ENCODE results near the gene SERINC5.
"Not testable (repeated sequence)": the region's sequence is repeated elsewhere in the genome, so short reads cannot be mapped to it uniquely, and the experiment has no call there.

Gene SERINC5

DNA sequence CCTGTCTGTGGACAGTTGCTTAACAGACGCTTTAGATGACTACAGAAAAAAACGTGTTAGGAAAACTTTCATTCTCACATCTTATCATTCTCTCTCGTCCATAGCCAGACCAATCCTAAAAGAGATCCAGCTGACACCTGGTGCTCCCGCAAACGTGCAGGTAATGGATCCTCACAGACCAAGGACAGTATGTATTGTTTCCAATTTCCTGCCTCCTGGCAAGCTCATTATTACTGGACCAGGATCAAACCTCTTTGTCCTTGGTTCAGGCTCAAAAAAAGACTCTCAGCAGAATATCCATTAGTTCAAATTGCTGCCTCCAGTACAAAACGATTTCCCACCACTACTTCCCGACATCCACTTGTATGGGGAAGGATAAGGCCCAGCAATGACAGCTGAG, 62.4 kb downstream of the SERINC5 start:
- no peak for DNase-seq

- no peak for DNase-seq
Measured at GRCh38 chr5:80192507-80193241, 63.2 kb downstream of the SERINC5 start.

GRCh38 chr5:80191991-80192398, 63.9 kb downstream of the SERINC5 start:
- no peak for DNase-seq

- DNase-seq = no peak
Measured at GRCh38 chr5:80191397-80191796, 64.5 kb downstream of the SERINC5 start.

DNA sequence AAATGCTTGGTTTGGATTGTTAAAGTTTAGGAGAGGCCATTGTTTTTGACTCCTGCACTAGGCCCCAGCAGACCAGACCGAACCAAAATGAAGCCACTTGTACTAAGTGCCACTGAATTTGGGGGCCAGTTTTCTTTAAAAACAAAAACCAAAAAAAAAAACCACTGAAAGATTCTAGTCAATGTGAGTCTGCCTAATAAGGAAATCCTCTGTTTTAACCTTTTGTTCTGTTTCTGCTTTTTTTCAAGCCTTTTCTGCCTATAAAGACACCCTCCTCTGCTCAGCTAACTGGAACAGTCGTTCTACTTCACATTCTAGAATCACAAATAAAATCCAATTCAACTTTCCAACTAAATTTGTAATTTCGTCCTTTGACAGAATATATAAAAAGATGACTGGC, 64.9 kb downstream of the SERINC5 start:
- no peak for DNase-seq

DNA sequence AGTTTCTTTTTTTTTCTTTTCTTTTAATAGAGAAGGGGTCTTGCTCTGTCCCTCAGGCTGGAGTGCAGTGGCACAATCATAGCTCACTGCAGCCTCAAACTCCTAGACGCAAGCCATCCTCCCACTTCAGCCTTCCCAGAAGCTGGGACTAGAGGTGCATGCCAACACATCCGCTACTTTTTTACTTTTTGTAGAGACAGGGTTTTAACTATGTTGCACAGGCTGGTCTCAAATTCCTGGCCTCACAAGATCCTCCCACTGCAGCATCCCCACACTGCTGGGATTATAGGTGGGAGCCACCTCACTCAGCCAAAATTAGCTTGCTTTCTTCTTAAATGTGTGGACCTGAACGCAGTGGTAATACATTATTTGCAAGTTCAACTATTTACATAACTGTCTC, 66.1 kb downstream of the SERINC5 start:
- no peak for DNase-seq

- DNase-seq = no peak
Measured at GRCh38 chr5:80189201-80189600, 66.6 kb downstream of the SERINC5 start.

DNA sequence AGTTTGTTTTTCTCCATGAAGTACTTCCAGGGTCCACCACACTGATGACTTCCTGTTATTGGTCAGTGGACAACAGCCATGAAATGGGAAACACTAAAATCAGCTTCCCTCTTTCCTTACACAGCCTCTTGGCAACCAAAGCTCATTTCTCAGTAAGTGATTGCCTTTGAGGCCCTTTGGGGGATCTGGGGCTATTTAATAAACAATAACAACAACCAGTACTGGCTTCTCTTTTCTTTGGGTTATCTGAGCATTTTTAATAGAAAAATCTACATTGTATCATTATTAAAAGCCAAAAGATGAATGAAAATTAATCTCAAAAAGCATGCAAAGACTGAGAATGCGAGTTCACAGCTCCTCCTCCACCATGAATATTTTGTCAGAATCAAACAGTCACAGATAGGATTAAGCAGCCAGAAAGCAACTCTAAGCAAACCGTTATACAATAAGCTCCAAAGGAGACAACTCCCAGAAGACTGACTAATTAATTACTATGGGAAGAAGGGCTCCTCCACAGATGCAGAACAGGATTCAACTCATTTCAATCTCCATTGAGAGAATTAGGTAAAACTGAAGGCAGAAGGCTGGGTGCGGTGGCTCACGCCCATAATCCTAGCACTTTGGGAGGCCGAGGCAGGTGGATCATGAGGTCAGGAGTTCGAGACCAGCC, 68.3 kb downstream of the SERINC5 start:
- DNase-seq = no peak

GRCh38 chr5:80185535-80185934, 70.3 kb downstream of the SERINC5 start:
- not testable (repeated sequence) for DNase-seq

DNA sequence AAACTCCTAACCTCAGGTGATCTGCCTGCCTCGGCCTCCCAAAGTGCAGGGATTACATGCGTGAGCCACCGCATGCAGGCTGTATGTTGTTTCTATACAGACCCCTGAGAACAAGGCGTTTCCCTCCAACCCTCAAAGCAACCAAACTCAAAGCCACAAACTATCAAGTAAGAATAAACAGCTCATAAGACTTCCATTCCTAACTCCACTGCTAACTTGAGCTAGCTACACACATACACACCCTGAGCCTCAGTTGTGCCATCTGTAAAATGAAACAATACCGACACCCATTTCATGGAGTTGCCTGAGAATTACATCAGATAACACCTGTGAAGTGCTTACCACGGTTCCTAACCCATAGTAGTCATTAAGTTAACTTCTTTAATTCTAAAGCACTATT, 70.8 kb downstream of the SERINC5 start:
- DNase-seq = no peak

- DNase-seq = peak; percentile 49
Measured at GRCh38 chr5:80184235-80185023, 71.4 kb downstream of the SERINC5 start.

GRCh38 chr5:80183728-80184234, 72.1 kb downstream of the SERINC5 start:
- not testable (repeated sequence) for DNase-seq

DNA sequence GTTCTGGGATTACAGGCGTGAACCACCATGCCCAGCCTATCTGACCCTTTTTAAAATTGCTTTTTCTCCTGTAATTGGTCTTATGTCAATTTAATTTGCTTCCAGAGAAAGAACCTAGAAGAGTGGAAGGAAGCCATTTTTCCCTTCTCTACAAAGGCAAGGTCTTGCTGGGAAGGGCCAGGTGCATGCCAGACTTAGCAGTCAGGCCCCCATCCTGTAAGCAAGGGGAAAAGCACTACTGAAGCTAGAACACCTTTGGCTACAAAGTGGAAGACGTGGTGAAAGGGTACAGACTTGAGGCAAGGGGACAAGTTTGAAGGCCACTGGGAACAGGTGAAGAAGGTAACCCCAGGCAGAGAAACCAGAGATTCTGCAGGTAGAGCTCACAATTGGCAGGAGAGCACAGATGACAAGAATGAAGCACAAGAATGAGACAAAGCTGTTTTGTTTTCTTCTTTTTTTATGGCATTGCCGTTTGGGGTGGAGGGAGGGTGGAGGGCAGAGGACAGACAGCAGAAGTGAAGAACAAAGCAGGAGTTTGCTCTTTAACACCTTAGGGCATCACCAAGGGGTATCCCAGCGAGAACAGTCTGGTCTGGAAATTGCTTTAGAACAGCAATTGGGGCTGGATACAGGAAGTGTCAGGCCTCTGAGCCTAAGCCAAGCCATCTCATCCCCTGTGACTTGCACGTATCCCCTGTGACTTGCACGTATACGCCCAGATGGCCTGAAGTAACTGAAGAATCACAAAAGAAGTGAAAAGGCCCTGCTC, 72.9 kb downstream of the SERINC5 start:
- DNase-seq = no peak

- DNase-seq = no peak
Measured at GRCh38 chr5:80181618-80182211, 74.1 kb downstream of the SERINC5 start.

DNA sequence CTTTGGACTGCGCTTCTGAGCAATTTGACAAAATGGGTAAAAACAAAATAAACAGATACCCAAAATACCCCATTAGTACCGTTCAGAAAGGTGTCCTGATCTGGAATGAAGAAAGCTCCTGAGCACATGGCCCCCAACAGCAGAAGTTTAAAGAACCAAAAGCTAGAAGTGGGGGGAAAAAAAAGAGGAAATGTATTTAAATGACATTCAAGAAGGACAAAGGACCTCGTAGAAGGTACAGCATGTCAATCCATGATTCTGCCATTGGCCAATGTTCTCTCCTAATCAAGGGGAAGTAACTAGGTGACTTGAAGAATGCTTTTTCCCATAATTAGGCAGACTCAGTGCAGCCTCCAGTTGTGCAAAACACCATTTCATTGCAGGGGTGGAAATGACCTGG, 78.6 kb downstream of the SERINC5 start:
- DNase-seq = no peak

DNA sequence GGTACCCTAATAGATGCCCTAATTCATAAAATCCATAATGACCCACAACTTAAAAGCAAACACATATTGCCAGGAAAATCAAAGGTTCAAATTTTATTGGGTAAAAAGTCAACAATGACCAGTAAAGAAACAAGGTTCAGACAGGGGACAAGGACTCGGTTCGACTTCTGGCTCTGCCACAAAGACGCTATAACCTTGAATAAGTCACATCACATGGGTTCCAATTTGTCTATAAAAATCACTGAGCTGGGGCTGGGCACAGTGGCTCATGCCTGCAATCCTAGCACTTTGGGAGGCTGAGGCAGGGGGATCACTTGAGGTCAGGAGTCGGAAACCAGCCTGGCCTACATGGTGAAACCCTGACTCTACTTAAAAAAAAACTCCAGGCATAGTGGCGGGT, 80.5 kb downstream of the SERINC5 start:
- no peak for DNase-seq

- no peak for DNase-seq
Measured at GRCh38 chr5:80174790-80175189, 81.1 kb downstream of the SERINC5 start.

DNA sequence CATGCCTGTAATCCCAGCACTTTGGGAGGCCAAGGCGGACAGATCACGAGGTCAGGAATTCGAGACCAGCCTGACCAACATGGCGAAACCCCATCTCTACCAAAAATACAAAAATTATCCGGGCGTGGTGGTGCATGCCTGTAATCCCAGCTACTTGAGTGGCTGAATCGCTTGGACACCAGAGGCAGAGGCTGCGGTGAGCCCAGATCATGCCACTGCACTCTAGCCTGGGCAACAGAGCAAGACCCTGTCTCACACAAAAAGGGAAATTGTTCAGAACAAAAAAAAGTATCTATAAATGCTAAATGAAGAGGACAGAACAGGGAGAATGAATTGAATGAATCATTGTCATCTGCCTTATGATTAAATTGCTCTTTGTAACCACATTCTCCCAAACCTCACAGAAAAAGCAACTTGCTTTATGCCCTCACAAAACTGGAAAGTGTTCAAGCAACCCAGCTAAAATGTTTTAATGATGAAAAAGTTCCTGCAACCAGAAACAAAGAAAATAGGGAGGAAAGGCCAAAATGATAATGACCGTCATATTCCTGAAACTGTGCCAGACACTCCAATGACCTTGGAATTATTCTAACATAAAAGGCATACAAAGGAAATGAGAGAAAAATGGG, 83.7 kb downstream of the SERINC5 start:
- no peak for DNase-seq

DNA sequence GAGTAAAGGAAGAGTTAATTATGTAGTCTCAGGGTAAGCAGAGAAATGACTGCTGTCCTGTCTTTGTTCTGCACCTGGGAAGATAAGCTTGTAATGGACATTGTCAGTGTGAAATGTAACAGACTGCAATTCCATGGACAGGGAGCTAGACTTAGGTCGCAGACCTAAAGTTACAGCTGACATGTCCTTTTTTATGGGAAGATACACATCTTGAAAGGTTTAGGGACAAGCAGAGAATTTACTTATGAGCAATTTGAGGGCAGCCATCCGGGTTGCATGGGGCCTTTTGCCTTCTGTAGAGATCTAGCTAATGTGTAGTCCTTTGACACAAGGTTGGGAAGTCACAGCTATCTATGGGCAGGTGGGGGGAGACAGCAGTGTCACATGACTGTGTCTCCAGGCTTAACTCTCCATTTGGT, 85.7 kb downstream of the SERINC5 start:
- no peak for DNase-seq

DNA sequence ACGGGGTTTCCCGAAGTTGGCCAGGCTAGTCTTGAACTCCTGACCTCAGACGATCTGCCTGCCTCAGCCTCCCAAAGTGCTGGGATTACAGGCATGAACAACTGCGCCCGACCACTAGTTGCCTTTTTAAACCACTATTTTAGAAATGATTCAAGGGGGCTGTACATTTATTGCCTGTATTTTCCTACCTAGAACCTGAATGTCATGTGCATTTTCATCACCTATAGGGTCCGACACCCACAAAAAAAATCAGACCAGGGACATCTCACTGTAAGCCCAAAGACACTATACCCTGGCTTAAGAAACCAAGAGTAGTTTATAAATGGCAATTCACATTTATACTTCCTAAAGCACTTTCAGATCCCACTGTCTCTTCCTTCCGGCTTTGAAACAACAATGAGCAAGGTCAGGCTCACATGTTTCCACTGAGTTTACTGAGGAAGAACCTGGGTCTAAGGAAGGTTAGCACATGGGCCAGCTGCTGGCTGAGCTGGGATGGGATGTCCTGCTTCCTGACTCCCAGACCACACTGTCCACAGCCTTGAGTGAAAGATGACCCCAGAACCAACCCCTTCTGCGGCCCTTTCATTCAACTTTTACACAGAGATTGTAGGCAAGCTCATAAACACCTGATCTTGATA, 87.3 kb downstream of the SERINC5 start:
- no peak for DNase-seq

DNA sequence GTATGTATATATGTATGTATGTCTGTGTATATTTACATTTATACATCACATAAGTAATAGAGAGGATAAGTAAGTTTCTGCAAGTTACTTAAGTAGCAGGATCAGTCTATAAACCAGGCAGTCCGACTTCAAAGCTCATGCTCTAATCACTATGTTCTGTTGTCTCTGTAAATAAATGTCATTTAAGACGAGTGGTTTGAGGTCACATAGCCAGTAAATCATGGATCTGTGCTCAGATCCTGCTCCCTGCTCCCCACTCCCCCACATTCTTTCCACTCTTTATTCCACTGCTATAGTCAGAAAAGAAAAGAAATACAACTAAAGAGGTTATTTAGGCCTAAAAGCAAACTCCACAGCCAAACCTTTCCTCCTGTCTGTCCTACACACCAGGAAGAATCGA, 90.4 kb downstream of the SERINC5 start:
- DNase-seq = no peak

Data from NCI-H1694 (cell line).